ENCODE measurements around the gene STARD13. TPM values are rescaled to one million over a fixed set of nuclear protein-coding genes. Genes with fewer than 3 reads are reported as not detected.
A peak's percentile ranks its signal among the peaks of the same experiment; 100 is the strongest.

Gene STARD13
- total RNA-seq, 2 donors from 2014 or later, result 0.50 TPM; not detected in 1

DNA sequence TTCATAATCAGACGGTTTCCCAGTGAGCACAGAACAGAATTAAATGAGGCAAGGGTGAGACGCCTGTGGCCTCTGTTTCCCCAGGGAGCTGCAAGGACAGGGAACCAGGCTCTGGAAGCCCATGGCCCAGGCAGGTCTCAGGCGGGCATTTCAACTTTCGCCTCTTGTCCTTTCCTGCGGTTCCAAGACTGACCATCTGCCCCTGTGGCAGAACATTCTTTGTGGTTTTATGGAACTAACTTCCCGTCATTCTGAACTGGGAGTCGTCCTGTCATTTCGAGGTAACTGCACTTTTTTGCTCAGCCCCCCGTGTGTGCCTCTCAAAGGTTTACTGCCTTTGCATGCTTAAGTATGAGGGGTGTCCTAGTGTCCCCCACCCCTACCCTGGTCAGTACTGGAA is 198.5 kb downstream of the STARD13 start:
- H3K27ac Mint-ChIP-seq, result no peak overlapping the region
- no peaks in the 10 kb centered on the region for H3K9me3 Mint-ChIP-seq
- DNase-seq (ENCODE audit: low spot score) (no peak), ATAC-seq (no peak)
- no peak overlapping the region for H3K4me3 Mint-ChIP-seq
- peaks cover 3 to 12% of the 10 kb centered on the region in 2 donors for H3K27me3 Mint-ChIP-seq
- no peaks in the 10 kb centered on the region for H3K36me3 Mint-ChIP-seq
- H3K4me1 Mint-ChIP-seq (ENCODE audit: low read depth in 2 of 2), result no peaks in the 10 kb centered on the region

DNA sequence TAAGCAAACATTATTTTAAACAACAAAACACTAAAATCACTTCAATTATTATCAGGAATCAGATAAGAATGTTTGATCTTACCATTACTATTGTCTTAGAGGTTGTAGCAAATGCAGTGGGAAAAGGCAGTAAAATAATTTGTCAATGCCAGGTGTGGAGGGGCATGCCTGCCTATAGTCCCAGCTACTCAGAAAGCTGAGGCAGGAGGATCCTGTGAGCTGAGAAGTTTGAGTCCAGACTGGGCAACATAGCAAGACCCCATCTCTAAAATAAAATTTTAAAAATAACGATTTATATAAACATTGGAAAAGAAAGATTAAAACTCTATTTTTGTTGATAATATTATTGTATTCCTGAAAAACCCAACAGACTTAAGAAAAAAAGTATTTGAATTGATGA is 202.5 kb downstream of the STARD13 start:
- no peaks in the 10 kb centered on the region for H3K36me3 Mint-ChIP-seq
- peaks cover 14 to 36% of the 10 kb centered on the region in 2 donors for H3K27me3 Mint-ChIP-seq
- no peak for DNase-seq (ENCODE audit: low spot score)
- H3K9me3 Mint-ChIP-seq, result no peaks in the 10 kb centered on the region
- no peaks in the 10 kb centered on the region for H3K4me1 Mint-ChIP-seq (ENCODE audit: low read depth in 2 of 2)
- H3K27ac Mint-ChIP-seq, result no peak overlapping the region
- no peak for ATAC-seq
- no peak overlapping the region for H3K4me3 Mint-ChIP-seq

GRCh38 chr13:33081666-33082065 is 203.9 kb downstream of the STARD13 start:
- H3K4me1 Mint-ChIP-seq (ENCODE audit: low read depth in 2 of 2), result no peaks in the 10 kb centered on the region
- no peaks in the 10 kb centered on the region for H3K9me3 Mint-ChIP-seq
- DNase-seq (ENCODE audit: low spot score), result no peak
- no peak for ATAC-seq
- H3K36me3 Mint-ChIP-seq, result no peaks in the 10 kb centered on the region
- peaks cover 14 to 36% of the 10 kb centered on the region in 2 donors for H3K27me3 Mint-ChIP-seq
- H3K4me3 Mint-ChIP-seq, result no peak overlapping the region
- no peak overlapping the region for H3K27ac Mint-ChIP-seq

- no peak overlapping the region for H3K27ac Mint-ChIP-seq
- no peak for ATAC-seq
- no peaks in the 10 kb centered on the region for H3K9me3 Mint-ChIP-seq
- no peak overlapping the region for H3K4me3 Mint-ChIP-seq
- no peak for DNase-seq (ENCODE audit: low spot score)
- H3K4me1 Mint-ChIP-seq (ENCODE audit: low read depth in 2 of 2), result no peaks in the 10 kb centered on the region
- peaks cover 14 to 36% of the 10 kb centered on the region in 2 donors for H3K27me3 Mint-ChIP-seq
- H3K36me3 Mint-ChIP-seq, result no peaks in the 10 kb centered on the region
Measured at GRCh38 chr13:33080972-33081590, 204.5 kb downstream of the STARD13 start.

DNA sequence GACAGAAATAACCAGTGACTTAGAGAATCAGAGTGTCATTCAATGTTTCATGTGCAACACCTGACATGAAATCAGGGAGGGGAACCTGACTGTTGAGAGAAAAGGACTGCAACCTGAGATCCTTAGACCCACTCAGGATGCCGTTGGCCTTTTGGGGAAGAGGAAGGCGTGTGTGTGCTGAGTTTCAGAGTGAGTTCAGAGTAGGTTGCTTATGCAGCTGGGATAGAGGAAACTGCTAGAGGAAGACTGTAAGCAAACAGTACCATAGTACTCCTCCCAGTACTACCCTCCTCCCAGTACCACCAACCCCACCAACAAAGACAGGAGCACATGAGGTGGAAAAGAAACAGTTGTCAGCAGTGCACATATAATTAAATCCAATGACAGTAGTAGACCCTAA is 205.6 kb downstream of the STARD13 start:
- DNase-seq (ENCODE audit: low spot score) (no peak), ATAC-seq (no peak)
- Mint-ChIP-seq H3K27ac (no peak overlapping the region), H3K4me3 (no peak overlapping the region), H3K9me3 (no peaks in the 10 kb centered on the region), H3K36me3 (no peaks in the 10 kb centered on the region), H3K4me1 (ENCODE audit: low read depth in 2 of 2) (no peaks in the 10 kb centered on the region), H3K27me3 (peaks cover 12 to 36% of the 10 kb centered on the region in 2 donors)

GRCh38 chr13:33078263-33078662 is 207.3 kb downstream of the STARD13 start:
- peaks cover 11 to 28% of the 10 kb centered on the region in 2 donors for H3K27me3 Mint-ChIP-seq
- no peaks in the 10 kb centered on the region for H3K4me1 Mint-ChIP-seq (ENCODE audit: low read depth in 2 of 2)

DNA sequence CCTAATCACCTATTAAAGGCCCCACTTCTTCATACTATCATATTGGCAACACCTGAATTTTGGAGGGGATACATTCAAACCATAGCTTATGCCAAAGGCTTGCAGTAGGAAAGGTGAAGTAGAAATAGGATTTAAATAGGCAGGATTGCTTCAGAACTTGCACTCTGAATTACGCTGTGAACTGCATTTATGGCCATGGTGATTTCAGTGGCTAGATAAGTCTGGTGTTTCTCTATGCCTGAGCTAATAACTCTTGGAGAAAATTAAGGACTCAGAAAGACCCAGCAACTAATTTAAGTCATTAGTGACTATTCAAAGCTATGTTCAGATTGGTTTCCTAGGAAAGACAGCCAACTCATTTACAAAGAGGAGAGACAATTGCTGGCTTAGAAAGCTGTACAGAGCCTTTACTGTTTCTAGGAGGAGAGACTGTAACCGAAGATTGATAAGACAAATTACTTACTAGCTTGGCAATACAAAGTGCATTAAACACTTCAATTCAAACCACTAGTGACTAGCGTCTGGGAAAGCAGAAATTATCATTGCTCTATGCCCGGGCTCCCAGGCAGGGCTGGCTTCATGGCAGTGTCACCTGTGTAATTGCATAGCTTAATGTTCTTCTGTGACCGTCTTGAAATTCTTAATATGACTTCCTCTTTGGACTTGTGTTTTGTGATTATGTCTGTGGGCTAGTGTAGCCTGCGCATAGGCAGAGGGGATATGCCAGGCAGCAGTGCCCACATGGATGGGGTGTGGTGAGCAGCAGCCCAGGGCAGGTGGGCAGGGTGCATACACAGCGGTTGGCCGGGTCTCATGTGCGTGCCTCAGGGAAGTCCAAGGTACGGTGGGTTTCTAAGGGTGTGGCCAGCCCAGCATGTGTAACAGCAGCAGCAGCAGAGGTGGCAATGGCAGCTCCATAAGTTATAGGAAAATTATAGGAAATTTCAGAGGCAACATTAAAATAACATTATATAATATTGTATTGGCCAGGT is 209.3 kb downstream of the STARD13 start:
- Mint-ChIP-seq H3K27me3 (peaks cover 11 to 25% of the 10 kb centered on the region in 2 donors), H3K4me3 (no peak overlapping the region), H3K9me3 (no peaks in the 10 kb centered on the region), H3K36me3 (no peaks in the 10 kb centered on the region), H3K27ac (no peak overlapping the region), H3K4me1 (ENCODE audit: low read depth in 2 of 2) (no peaks in the 10 kb centered on the region)
- peak in 1 of 2 donors; percentile 56 for ATAC-seq
- no peak for DNase-seq (ENCODE audit: low spot score)

More at GRCh38 chr13:33078263-33078662, 207.3 kb downstream of the STARD13 start:
- DNase-seq (ENCODE audit: low spot score) (no peak), ATAC-seq (no peak)
- Mint-ChIP-seq H3K27ac (no peak overlapping the region), H3K9me3 (no peaks in the 10 kb centered on the region), H3K4me3 (no peak overlapping the region), H3K36me3 (no peaks in the 10 kb centered on the region)

GRCh38 chr13:33073338-33073737 is 212.2 kb downstream of the STARD13 start:
- DNase-seq (ENCODE audit: low spot score) (no peak), ATAC-seq (no peak)
- peaks cover 4 to 15% of the 10 kb centered on the region in 2 donors for H3K27me3 Mint-ChIP-seq
- H3K9me3 Mint-ChIP-seq, result no peaks in the 10 kb centered on the region
- no peak overlapping the region for H3K4me3 Mint-ChIP-seq
- H3K36me3 Mint-ChIP-seq, result no peaks in the 10 kb centered on the region
- no peaks in the 10 kb centered on the region for H3K4me1 Mint-ChIP-seq (ENCODE audit: low read depth in 2 of 2)
- H3K27ac Mint-ChIP-seq, result no peak overlapping the region

DNA sequence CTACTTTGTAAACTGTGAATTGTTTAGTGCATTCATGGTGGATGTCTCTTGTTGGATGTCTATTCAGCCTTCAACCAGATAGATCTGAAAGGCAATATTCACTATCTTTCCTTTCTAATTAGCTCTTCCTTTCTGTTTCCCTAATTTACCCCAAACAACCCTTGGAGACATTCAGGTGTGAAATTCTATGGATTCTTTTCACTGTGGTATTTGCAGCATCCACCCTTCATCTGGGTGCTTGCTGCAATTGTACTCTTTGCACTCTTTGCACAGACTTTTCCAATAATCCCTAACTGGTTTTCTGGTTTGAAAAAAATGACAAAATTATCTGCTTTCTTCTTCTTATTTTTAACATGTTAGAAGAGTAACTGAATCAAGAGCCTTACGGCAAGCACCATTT is 212.8 kb downstream of the STARD13 start:
- ATAC-seq (no peak), DNase-seq (ENCODE audit: low spot score) (no peak)
- Mint-ChIP-seq H3K4me3 (no peak overlapping the region), H3K27ac (no peak overlapping the region), H3K4me1 (ENCODE audit: low read depth in 2 of 2) (no peaks in the 10 kb centered on the region), H3K27me3 (peaks cover 6 to 15% of the 10 kb centered on the region in 2 donors), H3K9me3 (no peaks in the 10 kb centered on the region), H3K36me3 (no peaks in the 10 kb centered on the region)

GRCh38 chr13:33072282-33072681 is 213.3 kb downstream of the STARD13 start:
- no peak overlapping the region for H3K4me3 Mint-ChIP-seq
- no peak for DNase-seq (ENCODE audit: low spot score)
- no peaks in the 10 kb centered on the region for H3K9me3 Mint-ChIP-seq

GRCh38 chr13:33070713-33071112 is 214.8 kb downstream of the STARD13 start:
- peaks cover 6 to 15% of the 10 kb centered on the region in 2 donors for H3K27me3 Mint-ChIP-seq
- no peaks in the 10 kb centered on the region for H3K36me3 Mint-ChIP-seq
- no peak overlapping the region for H3K4me3 Mint-ChIP-seq
- H3K27ac Mint-ChIP-seq, result no peak overlapping the region
- H3K9me3 Mint-ChIP-seq, result no peaks in the 10 kb centered on the region
- H3K4me1 Mint-ChIP-seq (ENCODE audit: low read depth in 2 of 2), result no peaks in the 10 kb centered on the region
- no peak for ATAC-seq
- no peak for DNase-seq (ENCODE audit: low spot score)

More at GRCh38 chr13:33072282-33072681, 213.3 kb downstream of the STARD13 start:
- no peak overlapping the region for H3K27ac Mint-ChIP-seq
- H3K36me3 Mint-ChIP-seq, result no peaks in the 10 kb centered on the region
- H3K27me3 Mint-ChIP-seq, result peaks cover 6 to 15% of the 10 kb centered on the region in 2 donors
- no peaks in the 10 kb centered on the region for H3K4me1 Mint-ChIP-seq (ENCODE audit: low read depth in 2 of 2)
- no peak for ATAC-seq

DNA sequence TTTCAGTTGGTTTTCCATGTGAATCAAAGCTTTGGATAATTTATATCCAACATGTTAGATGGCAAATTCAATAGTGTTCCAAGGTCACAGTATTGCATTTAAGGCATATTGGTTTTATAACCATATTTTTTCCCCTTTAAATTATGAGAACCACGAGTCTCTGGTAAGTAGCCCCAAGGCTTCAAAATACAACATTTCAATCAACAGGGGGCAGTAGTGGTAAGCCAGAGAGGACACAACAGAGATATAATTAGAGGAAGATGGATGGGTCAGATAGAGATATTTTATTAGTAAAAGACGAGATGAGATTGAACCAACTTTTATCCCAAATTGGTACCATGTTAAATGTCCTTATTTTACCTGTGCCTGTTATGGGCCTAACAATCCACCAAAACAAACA is 216.2 kb downstream of the STARD13 start:
- no peak for ATAC-seq
- no peaks in the 10 kb centered on the region for H3K36me3 Mint-ChIP-seq
- H3K27me3 Mint-ChIP-seq, result peaks cover 6 to 15% of the 10 kb centered on the region in 2 donors
- H3K4me1 Mint-ChIP-seq (ENCODE audit: low read depth in 2 of 2), result no peaks in the 10 kb centered on the region
- DNase-seq (ENCODE audit: low spot score), result no peak
- H3K4me3 Mint-ChIP-seq, result no peak overlapping the region
- H3K9me3 Mint-ChIP-seq, result no peaks in the 10 kb centered on the region
- no peak overlapping the region for H3K27ac Mint-ChIP-seq

GRCh38 chr13:33066329-33066728 is 219.2 kb downstream of the STARD13 start:
- Mint-ChIP-seq H3K36me3 (no peaks in the 10 kb centered on the region), H3K27ac (no peak overlapping the region), H3K4me3 (no peak overlapping the region), H3K27me3 (peaks cover 6 to 9% of the 10 kb centered on the region in 2 donors), H3K9me3 (peaks cover 4% of the 10 kb centered on the region), H3K4me1 (ENCODE audit: low read depth in 2 of 2) (no peaks in the 10 kb centered on the region)
- DNase-seq (ENCODE audit: low spot score) (no peak), ATAC-seq (no peak)

DNA sequence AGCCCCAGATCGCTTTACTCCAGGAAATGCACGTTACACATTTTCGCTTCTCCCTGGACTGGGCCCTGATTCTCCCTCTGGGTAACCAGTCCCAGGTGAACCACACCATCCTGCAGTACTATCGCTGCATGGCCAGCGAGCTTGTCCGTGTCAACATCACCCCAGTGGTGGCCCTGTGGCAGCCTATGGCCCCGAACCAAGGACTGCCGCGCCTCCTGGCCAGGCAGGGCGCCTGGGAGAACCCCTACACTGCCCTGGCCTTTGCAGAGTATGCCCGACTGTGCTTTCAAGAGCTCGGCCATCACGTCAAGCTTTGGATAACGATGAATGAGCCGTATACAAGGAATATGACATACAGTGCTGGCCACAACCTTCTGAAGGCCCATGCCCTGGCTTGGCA is 224.7 kb downstream of the STARD13 start:
- no peaks in the 10 kb centered on the region for H3K36me3 Mint-ChIP-seq
- ATAC-seq (no peak), DNase-seq (ENCODE audit: low spot score) (no peak)
- H3K4me1 Mint-ChIP-seq (ENCODE audit: low read depth in 2 of 2), result no peaks in the 10 kb centered on the region
- no peaks in the 10 kb centered on the region for H3K27me3 Mint-ChIP-seq
- H3K27ac Mint-ChIP-seq, result no peak overlapping the region
- H3K4me3 Mint-ChIP-seq, result no peak overlapping the region
- H3K9me3 Mint-ChIP-seq, result peaks cover 4% of the 10 kb centered on the region
